HFF-Myc (cell line): ENCODE data around the gene IFITM10.

Experiments used
- DNase-seq: peaks from one replicate; pipeline ENCODE4 v3.0.0-alpha.2; 2011; ENCODE audit warnings: low read depth; ENCODE audit errors: extremely low read depth
- H3K4me3 ChIP-seq: replicated peaks from 2 replicates; pipeline ENCODE4 v1.5.1; 2011; ENCODE audit warnings: low read depth, mild to moderate bottlenecking, control low read depth, low read length
- TF ChIP-seq, protein P1 (sequence below): IDR thresholded peaks from 2 replicates; pipeline ENCODE4 v1.5.1; 2012; ENCODE audit warnings: mild to moderate bottlenecking, low read depth, low read length, control low read depth; ENCODE audit errors: missing control alignments

The IFITM10 gene

DNA sequence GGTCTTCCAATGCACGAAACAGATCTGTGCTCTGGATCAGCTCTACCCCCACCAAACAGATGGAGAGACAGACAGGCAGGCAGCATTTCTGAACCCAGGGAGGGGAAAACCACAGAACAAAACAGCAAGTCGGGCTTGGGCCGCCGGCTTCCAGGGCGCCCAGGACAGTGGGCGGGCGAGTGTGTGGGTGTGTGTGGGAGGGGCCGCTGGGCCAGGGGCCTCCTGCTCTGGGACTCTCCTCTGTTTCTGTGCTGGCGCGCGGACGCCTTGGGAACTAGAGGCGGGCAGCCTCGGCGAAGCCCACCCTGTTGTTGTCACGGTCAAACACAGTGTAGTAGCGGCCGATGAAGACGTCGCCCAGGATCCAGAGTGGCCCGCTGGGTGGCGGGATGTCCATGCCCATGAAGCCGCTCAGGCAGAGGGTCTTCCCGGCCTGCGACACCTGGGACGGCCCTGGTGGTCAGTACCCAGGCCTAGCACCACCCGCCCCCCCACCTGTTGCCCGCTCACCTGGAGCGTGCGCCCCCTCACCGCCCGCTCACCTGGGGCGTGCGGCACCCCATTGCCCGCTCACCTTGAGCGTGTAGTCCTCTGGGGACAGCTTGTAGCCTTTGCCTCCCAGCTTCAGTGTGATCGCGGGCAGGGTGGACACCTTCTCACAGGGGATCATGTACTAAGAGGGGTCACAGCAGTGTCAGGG lies 3.0 kb upstream of the IFITM10 start:
- no peak for DNase-seq
- TF ChIP-seq, protein P1, sequence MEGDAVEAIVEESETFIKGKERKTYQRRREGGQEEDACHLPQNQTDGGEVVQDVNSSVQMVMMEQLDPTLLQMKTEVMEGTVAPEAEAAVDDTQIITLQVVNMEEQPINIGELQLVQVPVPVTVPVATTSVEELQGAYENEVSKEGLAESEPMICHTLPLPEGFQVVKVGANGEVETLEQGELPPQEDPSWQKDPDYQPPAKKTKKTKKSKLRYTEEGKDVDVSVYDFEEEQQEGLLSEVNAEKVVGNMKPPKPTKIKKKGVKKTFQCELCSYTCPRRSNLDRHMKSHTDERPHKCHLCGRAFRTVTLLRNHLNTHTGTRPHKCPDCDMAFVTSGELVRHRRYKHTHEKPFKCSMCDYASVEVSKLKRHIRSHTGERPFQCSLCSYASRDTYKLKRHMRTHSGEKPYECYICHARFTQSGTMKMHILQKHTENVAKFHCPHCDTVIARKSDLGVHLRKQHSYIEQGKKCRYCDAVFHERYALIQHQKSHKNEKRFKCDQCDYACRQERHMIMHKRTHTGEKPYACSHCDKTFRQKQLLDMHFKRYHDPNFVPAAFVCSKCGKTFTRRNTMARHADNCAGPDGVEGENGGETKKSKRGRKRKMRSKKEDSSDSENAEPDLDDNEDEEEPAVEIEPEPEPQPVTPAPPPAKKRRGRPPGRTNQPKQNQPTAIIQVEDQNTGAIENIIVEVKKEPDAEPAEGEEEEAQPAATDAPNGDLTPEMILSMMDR = no peak
- H3K4me3 ChIP-seq = no peak overlapping the region

DNA sequence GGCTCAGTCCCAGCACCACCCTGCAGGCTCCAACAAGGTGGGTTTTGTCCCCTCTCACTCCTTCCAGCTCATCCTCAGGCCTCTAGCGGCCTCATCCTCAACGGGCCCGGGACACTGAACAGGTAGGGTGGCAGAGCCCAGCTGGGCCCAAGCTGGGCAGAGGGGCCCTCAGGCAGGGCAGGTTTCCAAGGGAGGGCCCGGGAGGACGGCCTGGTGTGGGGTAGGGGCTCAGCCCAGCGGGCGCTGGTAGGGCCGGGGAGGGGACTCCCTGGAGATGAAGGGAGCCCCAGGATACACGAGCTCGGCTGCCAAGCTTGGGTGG lies 2.5 kb upstream of the IFITM10 start:
- TF ChIP-seq, protein P1 = no peak
- DNase-seq = no peak
- H3K4me3 ChIP-seq = no peak overlapping the region

DNA sequence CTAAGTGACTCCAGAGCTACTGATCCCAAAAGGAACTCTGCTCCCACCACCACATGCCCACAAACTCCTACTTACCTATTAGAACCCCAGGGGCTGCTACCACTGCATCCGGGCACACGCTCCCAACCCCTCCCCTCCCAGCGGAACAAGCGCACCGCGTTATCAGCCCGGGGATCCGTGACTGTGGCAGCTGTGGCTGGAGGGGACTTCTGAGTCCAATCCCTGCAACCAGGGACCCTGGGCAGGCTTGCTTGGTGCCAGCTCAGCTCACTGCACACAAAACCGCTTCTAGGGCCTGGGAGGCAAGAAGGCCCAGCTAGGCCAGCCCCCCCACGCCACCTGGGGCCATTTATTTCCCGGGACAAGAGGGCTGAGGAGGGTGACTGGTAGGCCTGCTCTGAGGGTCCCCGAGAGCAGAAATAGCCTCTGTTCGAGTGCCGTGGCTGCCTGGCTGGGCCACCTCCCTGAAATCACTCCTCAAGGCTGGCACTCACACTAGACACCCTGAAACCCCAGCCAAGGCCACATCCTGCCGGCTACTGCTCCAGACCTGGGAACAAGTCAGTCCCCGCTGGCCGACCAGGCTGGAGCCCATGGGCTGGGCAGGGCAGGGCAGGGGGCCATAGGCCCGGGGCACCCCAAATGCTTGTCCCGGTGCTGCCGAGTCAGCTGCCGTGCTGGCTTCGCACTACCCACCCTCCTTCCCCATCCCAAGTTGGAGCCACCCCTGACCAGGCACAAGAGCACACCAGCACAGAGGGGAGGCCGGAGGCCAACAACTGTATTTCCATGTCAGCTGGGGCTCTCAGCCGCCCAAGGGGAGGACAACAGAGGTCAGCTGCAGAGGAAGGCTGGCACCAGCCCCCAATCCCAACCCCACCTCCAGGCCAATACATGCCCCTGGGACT lies 1.9 kb upstream of the IFITM10 start:
- TF ChIP-seq, protein P1 = no peak
- DNase-seq = no peak

DNA sequence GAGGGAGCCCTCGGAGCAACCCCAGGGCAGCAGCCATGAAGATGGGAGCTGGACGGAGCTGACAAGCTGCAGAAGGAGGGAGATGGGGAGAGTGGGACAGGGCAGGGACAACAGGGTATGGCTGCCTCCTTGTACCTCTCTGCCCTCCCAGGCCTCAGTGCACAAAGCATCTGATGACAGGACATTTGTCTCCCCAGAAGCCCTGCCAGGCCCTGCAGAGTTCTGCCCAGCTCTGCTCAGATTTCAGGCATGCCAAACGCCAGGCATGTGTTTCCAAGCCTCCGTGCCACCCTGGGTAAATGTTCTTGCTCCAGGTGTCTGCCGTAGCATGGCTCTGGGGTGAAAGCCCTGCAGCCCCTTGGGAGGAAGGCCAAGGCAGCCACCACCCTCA lies 1.1 kb upstream of the IFITM10 start:
- no peak for DNase-seq
- TF ChIP-seq, protein P1 = no peak

More for the DNA sequence above, 1.9 kb upstream of the IFITM10 start:
- no peak overlapping the region for H3K4me3 ChIP-seq

DNA sequence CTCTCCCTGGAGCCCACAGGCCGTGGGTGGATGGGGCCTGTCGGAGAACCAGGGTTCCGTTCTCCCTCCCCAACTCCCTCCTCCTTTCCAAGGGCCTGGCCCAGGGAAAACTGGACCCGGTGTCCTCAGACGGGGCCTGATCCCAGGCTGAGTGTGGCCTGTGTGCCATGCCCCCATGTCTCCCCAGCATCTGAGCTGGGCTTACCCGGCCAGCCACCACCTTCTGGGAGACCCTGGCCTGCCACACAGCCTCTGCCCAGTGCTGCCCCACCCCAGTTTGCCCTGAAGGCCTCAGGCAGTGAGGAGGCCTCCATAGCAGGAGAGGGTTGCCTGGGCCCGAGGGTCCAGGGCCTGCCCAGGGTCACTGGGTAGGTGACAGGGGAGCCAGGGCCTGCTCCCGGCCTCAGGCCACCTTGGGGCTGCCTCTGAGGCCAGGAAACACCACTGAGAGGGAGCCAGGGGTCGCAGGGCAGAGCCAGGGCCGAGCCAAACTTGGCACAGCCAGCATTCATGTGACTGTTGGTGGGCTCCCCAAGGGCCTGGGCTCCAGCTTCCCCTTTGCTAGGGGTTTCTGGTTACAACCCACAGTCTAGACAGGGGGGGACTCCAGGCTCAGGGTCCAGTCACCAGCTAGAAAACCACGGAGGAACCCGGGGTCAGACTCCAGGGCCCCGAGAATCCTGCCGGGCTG lies 590 bp upstream of the IFITM10 start:
- DNase-seq = no peak
- no peak overlapping the region for H3K4me3 ChIP-seq
- TF ChIP-seq, protein P1 = no peak

More for the DNA sequence above, 1.1 kb upstream of the IFITM10 start:
- no peak overlapping the region for H3K4me3 ChIP-seq

DNA sequence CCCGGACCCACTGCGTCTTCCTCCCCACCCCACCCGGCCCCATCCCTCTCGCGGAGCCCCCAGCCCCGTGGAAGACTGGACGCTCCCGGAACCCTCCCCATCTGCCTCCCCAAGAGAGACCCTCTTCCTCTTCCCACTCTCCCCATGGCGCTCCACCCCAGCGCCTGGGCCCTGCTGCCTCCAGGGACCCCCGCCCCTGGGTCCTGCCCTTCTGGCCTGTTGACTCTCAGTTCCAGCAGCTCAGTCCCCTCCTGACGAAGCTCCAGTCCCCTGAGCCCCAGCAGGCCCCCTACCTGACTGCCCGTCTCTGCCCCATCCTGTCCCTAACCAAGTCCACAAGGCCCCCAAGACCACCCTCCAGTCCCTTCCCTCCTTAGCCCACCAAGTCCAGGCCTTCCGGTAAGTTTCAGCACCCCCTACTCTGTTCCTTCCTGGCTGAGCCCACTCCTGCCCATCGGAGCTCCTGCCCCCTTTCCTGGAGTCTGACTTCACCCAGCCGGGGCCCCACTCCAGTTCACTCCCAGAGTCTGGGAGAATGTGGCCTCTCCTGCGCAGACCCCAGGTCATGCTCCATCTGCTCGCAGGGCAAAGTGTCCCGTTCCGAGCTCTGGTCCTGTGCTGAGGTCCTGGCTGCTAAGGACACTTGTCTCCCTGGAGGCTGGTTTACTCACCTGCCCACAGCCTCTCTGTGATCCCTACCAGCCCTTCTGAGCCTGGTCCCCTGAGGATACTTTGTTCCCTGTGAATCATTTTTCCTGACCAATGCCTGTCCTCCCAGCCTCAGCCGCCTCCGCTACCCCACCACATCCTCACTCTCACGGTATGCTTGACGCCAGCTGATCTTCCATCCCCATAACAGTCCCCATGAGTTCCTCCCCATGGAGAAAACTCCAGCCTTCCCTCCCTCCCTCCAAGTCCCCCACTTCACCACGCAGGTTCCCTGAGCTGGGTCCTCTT lies 722 bp downstream of the IFITM10 start:
- no peak for DNase-seq
- TF ChIP-seq, protein P1 = no peak
- no peak overlapping the region for H3K4me3 ChIP-seq
